ENCODE data around the gene PSRC1.

PSRC1 gene

GRCh38 chr1:109256971-109257681 lies 25.8 kb downstream of the PSRC1 start:
- DNase-seq = no peak

GRCh38 chr1:109256085-109256484 lies 26.9 kb downstream of the PSRC1 start:
- DNase-seq = no peak

GRCh38 chr1:109255678-109256077 lies 27.3 kb downstream of the PSRC1 start:
- no peak for DNase-seq

GRCh38 chr1:109255097-109255651 lies 27.8 kb downstream of the PSRC1 start:
- peak; percentile 7 for DNase-seq

- DNase-seq = no peak
These were observed 28.3 kb downstream of the PSRC1 start for GRCh38 chr1:109254621-109255096.

GRCh38 chr1:109253803-109254620 lies 28.9 kb downstream of the PSRC1 start:
- peak; percentile 9 for DNase-seq

- peak; percentile 26 for DNase-seq
These were observed 29.8 kb downstream of the PSRC1 start for GRCh38 chr1:109252893-109253802.

GRCh38 chr1:109252167-109252892 lies 30.6 kb downstream of the PSRC1 start:
- no peak for DNase-seq

- no peak for DNase-seq
These were observed 31.4 kb downstream of the PSRC1 start for GRCh38 chr1:109251277-109252166.

- DNase-seq = no peak
These were observed 32.3 kb downstream of the PSRC1 start for GRCh38 chr1:109250454-109251276.

- DNase-seq = peak; percentile 37
These were observed 33.1 kb downstream of the PSRC1 start for GRCh38 chr1:109249654-109250401.

GRCh38 chr1:109248797-109249629 lies 33.9 kb downstream of the PSRC1 start, which contains the start of gene CELSR2:
CELSR2 (plus strand) TSS chr1:109249539; CDS start chr1:109250080, 541 bp downstream.
- peak; percentile 38 for DNase-seq

GRCh38 chr1:109248444-109248796 lies 34.5 kb downstream of the PSRC1 start:
- no peak for DNase-seq

- no peak for DNase-seq
These were observed 35.3 kb downstream of the PSRC1 start for GRCh38 chr1:109247401-109248365.

GRCh38 chr1:109246141-109246551 lies 36.8 kb downstream of the PSRC1 start:
- DNase-seq = no peak

GRCh38 chr1:109243860-109244552 lies 38.9 kb downstream of the PSRC1 start:
- no peak for DNase-seq
